NCI-H524 treated with DMSO at 0.1 percent for 48 hours (cell line): ENCODE results near the gene KCNJ6.

ENCODE experiments used
- DNase-seq: peaks from one replicate; lab custom pipeline; 2025; lab: John Stamatoyannopoulos, UW

KCNJ6 gene

DNA sequence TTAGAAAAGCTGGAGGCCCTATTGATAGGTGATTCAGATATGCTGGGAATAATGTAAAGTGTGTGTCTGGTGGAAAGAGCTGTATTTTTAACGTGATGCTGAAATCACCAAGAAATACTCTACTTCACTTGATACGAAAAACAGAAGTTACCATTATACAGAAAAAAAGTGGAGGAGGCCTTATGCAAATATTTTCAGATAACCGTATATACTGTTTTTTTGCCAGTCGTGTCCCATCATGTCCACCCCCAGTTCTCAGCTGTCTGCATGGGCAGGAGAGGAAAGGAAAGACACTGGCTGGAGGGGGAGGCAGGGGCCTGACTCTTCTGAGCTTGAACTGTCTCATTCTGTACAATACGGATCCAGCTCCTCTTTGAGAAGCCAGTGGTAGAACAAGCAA is 51.1 kb downstream of the KCNJ6 start:
- DNase-seq = no peak

DNA sequence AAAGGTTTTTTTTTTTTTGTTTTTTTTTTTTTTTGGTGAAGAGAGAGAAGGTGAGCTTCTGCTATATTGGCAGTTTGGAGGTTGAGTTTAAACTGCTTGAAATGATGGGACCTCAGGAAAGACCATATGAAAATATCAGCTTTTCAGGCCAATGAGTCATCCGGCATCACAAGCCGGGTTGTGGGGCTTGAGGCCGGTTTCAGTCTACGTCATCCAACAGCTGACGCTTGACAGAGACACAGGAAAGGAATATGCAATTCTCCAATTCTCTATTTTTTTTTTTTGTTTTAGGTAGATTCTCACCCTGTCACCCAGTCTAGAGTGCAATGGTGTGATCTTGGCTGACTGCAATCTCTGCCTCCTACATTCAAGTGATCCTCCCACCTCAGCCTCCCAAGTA is 52.4 kb downstream of the KCNJ6 start:
- no peak for DNase-seq

DNA sequence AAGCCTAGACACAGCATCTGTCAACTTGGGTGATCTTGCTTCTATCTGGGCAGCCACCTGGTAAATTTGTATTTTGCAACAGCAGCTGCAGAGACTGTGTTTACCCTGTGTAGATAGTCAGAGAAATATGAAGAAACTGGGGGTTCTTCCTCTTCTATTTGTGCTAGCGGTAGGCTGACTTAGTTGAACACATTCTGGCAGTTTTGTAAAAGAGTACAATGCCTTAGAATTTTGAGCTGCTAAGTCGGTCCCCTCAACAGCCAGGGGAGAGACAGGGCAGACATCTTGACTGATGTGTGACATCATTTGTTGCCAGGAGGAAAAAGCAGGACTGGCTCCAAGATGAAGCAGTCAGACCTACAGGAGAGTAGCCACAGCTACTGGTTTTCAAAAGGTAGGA is 53.7 kb downstream of the KCNJ6 start:
- DNase-seq = peak; percentile 67

DNA sequence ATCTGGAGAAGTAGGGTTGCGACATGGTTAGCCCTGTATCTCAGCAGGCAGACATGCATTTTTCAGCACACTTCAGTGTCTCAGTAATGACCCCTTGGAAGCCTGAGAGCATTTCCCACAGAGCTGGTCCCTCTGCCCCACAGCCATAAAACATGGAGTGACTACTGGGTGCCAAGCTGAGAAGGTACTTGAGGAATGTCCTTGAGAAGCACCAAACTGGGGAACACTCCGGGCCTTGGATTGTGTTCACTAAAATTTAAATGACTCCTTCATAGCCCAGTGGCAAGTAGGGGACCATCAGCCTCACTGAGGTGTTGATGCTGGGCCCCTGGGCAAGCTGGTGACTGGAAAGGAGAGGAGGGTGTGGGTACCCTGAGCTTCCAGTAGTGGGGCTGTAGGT is 54.7 kb downstream of the KCNJ6 start:
- no peak for DNase-seq

DNA sequence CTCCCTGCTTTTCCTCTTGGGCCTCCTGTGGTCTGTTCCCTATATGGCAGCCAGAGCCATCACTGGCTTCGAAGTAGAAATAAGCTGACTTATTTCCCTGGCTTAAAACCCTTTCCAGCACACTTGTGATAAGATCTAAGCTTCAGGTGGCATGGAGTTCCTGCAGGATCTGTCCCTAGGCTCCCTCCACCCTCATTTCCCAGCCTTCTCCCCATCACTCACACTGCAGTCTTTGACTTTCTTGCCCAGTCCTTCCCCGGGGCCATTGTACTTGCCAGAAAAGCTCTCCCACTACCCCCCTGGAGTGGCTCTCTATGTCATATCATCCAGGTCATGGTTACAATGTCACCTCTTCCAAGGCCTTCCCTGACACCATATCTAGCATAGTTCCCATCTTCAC is 55.8 kb downstream of the KCNJ6 start:
- no peak for DNase-seq

DNA sequence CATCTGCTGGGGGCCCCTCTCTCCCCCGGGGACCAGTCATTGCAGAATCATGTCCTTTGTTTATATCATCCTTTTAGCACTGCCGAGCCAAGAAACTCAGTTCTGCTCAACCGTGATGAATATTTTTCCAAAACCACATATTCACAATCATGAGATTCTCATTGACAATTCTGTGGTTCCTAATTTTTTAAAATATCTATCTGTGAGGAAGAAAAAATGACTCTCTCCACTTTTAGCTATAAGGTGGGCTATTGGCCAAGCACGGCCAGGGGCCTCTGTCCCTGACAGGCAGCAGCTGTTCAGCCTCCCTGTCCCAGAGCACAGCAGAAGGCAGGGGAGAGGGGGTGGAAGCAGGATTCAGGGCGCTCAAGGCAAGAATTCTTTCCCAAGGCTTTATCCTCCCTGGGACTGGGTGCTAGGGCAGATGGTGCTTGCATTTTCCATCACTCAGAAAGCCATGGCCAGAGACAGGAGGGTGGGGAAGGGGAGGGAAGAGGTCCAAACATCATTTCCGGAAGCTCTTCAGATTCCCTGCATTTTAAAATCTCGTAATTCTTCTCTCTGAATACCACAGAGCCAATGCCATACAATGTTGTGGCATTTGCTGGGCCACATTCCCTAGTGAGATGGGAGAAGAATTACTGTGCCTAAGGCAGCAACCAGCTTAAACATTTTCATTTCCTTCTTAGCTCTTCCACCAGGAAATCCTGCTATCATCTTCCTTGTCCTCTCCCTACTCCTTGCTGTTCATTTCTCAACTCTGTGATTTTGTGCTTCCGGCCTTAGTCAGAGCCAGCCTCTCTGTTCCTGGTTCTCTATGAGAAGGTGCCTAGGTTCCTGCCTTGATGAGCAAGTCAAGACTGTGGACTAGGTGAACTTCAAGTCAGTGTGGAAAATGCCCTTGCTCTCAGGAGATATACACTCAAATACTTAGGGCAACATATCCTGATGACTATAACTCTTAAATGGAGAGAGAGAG is 60.3 kb downstream of the KCNJ6 start:
- DNase-seq = peak; percentile 94

DNA sequence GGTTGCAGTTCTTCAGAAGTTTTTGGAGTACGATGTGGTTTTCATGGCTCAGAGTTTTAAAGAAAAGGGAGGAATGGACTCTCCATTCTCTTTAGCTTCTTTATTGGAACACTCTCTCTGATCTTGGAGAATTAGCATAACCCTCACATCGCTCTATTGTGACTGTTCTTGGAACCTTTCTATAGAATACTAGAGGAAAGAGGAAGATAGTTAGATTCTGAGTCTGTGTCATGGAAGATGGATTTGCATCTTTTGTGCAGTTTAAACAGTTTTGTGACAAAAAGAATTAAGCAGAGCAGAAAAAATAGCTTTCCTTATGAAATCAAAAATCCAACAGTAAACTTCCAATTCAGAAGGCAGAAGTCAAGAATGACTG is 61.0 kb downstream of the KCNJ6 start:
- no peak for DNase-seq

DNA sequence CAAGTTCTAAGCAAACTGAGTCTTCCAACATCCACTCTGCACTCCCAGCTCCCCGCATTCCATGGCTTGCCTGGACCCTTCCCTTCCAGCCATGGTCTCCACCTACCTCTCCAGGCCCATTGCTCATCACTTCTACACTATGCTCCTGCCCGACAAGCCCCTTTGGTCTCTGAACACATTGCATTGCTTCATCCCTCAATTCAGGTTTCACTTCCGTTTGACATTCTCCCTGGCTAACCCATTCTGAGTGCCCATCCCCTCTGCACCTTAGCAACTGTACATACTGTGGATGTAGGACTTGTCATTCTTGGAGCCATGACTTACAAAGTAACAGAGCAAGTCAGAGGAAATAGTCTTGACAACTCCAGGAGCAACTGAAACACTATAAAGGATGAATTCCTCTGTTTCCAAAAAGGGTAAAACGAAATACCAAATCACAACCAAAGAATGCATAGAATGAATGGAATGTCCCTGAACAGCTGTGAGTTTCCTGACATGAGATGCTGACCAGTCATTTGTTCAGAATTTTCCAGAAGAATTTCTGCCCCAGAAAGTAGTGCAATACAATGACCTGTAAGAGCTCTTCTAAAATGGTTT is 66.7 kb downstream of the KCNJ6 start:
- no peak for DNase-seq

DNA sequence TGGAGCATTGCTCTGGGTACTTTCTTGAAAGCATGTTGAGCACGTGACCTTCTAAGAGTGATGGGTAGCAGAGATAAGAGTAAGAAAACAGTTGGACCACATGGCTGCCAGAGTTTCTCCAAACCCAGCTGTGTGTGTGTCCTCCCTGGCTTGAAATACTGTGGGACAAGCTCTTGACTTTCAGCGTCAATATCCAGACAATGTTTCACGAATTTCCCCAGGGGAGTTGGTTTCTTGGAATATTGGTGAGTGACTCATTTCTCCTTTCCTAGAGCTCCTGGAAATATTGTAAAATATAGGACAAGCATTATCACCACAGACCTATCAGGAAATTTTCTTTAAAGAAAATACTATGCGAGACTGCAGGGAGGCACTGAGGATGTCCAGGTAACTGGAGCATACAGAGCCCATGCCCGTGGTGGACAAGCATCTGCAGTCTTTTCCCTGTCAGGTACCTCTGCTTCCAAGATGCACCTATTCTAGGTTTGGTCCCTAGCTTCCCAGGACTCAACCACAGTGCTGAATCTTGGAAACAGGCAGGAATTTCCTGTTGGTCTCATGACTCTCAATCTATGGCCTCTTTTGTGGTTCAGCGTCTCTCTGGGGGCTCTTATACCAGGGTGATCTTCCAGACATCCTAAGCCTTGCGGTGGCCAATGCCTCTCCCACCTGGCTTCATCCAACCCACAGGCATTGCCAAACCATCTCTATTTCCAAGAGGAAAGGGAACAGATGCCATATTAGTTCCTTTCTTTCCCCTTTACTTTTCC is 67.4 kb downstream of the KCNJ6 start:
- no peak for DNase-seq

DNA sequence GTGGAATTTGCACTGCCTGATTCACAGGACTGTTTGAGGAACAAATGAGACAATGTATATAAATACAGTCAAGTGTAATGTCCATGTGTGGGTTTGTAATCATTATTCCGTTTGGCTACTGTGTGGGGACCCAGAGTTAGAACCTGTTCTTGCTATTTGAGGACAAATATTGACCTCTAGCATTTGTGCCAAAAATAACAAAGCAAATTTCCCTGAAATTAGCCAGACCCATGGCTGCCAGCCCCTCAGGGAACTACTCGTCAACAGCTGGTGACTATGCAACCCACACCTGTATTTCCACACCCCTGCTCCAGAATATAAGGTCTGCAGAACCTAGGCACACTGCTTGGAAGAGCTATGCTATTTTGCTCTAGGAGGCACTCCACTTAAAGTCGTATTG is 70.7 kb downstream of the KCNJ6 start:
- DNase-seq = no peak

DNA sequence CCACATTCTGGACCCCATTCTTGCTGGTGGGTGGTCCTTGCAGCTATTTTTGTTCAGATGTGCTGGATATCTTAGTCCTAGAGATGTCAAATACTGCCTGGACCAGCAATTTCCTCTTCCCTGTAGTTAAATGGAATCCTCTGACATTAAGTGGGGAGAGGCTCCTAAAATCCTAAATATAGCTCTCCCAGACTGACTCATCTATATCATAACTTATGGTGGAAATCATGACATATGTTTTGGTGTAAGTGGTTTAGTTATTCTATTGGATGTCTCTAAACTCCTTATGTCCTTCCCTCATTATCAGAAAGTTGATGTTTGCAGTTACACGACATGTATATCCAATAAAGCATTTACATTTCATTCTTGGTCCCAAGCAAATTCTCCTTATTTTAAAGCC is 73.1 kb downstream of the KCNJ6 start:
- DNase-seq = no peak

DNA sequence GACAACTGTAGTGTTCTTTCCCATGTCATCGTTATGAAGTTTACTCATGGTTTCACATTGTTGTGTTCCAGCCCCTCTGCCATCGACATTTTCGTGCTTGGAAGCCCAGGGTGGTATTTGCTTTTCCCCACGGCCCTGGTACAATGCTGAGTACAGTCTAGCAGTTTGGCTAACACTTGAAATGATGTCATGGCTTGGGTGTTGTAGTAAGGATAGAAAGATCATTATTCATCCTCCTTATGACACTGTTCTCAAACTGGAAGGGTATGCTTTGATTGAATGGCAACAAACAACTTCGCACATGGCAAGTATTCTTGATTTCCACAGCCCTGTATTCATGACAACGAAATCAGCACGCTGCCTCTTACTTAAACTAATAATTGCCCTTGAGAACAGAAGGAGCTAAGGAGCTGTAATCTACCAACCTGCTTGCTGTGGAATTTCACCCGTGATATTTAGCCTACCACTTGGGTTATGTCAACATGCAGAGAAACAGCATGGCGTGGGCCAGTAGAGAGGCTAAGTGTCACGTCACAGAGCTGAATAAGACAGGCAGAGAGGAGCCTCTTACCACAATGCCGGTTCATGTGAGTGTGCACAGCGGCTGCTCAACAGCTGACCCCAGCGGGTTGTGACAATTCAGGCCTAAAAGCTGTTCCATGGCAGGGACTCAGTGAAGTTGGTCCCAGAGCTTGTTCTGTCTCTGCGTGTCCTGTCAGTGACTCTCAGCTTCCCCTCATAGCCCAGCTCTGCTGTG is 73.9 kb downstream of the KCNJ6 start:
- DNase-seq = no peak

DNA sequence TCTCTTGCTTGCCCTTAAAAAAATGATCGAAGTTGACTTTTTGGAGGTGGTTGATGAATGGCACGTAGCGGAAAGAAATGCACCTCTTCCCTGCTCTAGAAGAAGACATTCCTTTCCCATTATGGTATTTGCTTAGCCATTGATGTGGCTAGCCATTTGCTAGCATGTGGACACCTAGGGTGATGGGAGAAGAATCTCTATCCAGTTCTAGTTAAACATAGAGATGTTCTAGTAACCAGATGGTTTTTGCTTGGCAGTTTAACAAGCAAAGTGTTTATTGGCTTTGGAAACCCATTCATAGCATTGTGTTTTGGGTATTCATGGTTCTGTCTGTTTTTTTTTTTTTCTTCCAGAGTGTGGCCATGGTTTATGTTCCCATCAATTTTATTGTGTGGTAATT is 78.9 kb downstream of the KCNJ6 start:
- no peak for DNase-seq

DNA sequence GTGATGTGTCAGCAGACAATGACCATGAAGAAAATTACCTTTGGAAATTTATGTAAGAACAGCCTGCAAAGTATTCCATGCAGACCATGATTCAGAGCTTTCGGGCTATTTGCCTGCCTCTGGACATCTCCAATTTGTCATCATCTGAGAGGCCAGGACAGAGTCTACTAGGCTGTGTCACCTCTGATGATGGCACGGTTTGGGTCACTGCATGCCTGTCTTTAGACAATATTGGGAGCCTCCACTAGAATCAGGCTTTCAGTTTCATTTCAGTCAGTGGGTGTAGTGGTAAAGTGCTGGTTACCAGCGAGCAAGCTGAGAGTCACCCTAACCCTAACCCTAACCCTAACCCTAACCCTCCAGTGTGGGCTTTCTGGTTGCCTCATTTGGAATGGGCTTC is 80.8 kb downstream of the KCNJ6 start:
- no peak for DNase-seq

DNA sequence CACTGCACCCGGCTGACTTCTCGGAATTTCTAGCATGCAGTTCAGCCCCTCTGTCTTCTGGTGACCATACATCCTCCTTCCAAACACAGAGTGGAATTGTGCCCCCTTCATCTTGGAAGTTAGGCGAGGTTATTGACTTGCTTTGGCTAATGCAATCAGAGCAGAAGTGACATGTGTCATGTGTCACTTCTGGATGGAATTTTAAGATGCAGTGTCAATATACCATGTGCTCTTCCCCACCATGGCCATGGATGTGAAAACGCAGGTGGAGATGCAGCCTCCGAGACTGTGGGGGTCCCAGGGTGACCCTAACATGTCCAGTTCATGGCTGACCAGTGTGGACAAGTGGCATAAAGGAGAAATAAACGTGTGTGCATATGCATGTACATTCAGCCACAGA is 83.0 kb downstream of the KCNJ6 start:
- no peak for DNase-seq

DNA sequence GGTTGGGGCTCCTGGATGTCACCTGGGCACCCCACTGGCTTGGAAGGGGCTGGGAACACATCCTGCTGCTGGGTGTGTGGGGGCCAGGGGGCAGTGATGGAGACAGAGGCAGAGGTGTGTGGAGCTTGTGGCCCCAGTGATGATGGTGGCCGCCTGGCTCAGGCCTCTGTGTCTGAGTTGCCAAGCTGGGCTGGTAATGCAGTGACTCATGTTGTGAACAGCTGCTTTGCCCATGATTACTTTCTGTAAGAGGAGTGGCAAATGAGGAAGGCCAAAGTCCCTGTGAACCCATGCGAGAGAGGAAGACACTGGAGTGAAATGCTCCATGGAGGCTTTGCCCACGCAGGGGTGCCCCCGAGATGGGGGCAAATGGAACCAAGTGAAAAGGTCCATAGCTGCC is 86.8 kb downstream of the KCNJ6 start:
- peak; percentile 56 for DNase-seq

DNA sequence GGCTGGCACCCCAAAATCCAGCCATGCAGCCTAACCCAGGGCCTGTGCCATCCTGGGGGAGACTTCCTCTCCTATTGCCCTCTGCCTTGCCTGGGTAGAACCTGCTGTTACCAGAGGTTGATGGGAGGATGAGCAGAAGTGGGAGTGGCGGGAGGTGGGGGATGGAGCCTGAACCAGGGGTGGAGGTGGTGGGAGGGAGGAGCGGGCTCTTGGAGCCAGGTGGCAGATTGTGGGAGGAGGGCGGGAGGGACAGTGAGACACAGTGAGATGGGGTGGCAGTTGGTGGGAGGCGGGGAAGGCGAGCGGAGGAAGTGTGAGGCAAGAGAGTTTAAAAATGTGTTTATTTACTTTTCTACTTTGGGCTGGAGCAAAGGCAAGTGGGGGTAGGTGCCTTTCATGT is 87.3 kb downstream of the KCNJ6 start:
- peak; percentile 47 for DNase-seq

DNA sequence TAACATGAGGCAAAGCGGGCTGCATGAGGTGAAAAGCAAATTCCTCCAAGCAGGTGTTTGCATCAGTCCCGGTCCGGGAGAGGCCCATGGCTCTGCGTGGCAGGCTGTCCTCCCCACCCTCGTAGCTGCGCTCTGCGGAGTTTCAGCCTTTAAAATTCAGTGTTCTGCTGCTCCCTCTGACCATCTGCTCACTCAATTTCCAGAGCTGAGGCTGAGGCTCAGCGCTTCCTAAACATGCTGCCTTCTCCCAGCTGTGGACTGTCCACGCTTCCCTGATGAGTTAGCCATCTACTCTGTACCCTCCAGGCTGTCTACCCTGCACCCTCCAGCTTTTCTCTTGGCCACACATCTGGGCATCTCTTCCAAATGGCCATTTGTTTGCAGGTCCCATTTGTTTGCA is 87.7 kb downstream of the KCNJ6 start:
- DNase-seq = peak; percentile 78

DNA sequence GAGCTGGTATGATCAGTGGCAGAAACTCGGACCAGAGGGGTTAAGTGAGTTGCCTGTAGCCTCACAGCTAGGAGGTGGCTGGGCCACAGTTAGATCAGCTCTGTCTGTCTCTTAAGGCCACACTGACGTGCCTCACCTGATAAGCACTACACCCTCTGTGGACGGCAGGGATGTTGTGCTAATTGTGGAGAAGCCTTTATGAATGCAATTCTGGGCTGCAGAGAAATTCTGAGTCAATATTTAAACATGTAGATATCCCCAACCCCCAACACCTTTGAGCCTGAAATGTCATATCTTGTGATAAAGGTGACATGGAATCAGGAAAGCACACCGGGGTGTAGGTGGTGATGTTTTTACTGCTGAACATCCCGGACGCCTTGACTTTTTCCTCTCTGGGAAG is 88.3 kb downstream of the KCNJ6 start:
- no peak for DNase-seq

DNA sequence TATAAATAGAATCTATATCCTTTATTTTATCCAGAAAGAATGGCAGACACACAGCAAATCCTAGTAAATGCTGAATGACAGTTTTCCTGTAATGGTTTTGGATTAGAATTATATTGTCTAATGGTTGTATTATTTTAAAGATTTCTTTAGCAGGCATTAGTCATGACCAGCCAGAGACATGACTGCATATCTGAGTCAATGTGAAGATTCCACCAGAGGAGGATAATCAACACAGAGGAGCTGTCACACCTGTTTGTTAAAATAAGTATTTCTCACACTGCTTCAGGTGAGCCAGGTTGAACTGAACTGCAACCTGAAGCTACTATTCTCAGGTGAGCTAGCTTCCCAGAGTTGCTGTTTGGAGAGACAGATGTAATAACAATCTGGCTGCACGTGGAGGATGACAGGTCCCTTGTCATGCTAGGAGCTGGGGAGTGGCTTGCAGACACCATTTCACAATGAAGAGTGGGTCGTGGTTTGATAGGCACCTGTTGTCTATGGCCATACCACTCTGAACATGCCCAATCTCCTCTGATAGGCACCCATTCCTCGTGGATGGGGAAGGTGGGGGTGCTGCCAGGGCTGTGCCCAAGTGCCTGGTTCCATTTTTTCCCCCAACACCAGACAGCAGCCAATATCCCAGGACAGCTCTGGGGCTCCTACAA is 94.3 kb downstream of the KCNJ6 start:
- DNase-seq = no peak

DNA sequence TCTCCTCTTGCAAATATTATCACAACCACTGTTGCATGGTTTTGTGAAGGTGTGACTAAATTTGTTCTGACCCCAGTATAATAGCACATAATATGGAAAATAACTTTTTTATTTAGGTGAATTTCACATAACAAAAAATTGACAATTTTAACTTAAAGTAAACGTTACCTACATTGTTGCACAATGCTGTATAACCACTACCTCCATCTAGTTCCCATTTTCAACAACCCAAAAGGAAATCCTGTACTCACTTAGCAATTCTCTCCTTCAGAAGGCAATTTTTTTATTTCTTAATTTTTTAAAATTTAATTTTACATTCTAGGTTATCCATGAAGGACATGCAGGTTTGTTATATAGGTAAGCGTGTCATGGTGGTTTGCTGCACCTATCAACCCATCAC is 95.2 kb downstream of the KCNJ6 start:
- DNase-seq = no peak

DNA sequence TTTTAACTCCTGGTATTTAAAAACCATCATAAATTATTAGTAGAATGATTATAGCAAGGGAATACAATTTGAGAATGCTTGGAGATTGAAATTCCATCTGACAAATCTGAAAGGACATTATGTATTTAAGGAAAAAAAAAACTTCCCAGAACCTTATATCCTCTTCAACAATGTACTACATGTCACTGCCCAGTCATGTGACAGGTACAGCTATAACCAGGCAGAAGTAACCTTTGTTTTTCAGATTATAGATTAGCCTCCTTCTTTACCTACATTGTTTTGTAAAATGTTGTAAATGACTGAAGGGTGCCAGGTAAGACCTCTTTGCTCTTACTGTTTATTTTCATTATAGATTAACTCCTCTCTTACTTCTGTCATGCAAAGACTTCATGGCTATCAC is 96.9 kb downstream of the KCNJ6 start:
- DNase-seq = no peak
